Esophagus squamous epithelium (tissue), 5 donors: ENCODE results near the gene AMY1A. TPM values are rescaled to one million over a fixed set of nuclear protein-coding genes. Genes with fewer than 3 reads are reported as not detected.
"Not testable (repeated sequence)": the region's sequence is repeated elsewhere in the genome, so short reads cannot be mapped to it uniquely, and the experiment has no call there.

Experiments used
- DNase-seq: peaks from one replicate; lab custom pipeline; 2025; lab: John Stamatoyannopoulos, UW
- H3K27ac ChIP-seq, 4 donors: fragments of 200-600 bp; sonication (generic); one replicate each; pipeline ENCODE4 v1.5.1; 2016 to 2019; ENCODE audit warnings: mild to moderate bottlenecking in 1 of 4
- H3K27me3 ChIP-seq, 4 donors: fragments of 200-600 bp; sonication (generic); 1 replicate in 3 of 4; 2 replicates in 1 of 4; pipeline versions ENCODE4 v1.5.1 to v1.6.0; 2017 to 2021; ENCODE audit warnings: antibody characterized with exemption in 1 of 4
- H3K36me3 ChIP-seq, 3 donors: fragments of 200-600 bp; sonication (generic); one replicate each; pipeline ENCODE4 v1.5.1; 2016 to 2019
- H3K4me1 ChIP-seq, 3 donors: fragments of 200-600 bp; sonication (generic); one replicate each; pipeline ENCODE4 v1.5.1; 2017 to 2019
- H3K4me3 ChIP-seq, 4 donors: fragments of 200-600 bp; sonication (generic); 1 replicate in 3 of 4; 2 replicates in 1 of 4; pipeline ENCODE4 v1.5.1; 2016 to 2019; ENCODE audit warnings: mild to moderate bottlenecking in 2 of 4, moderate library complexity in 1 of 4
- H3K9me3 ChIP-seq, 3 donors: fragments of 200-600 bp; sonication (generic); one replicate each; pipeline ENCODE4 v1.5.1; 2016 to 2019
- WGBS, 2 donors: methylation state at CpG; one replicate each; pipeline ENCODE4 v1.1.5; 2018; 5-methylcytosine and 5-hydroxymethylcytosine counted together
- intact Hi-C: fragments of 100-400 bp; cut with DNase I; formaldehyde crosslinking; loops from one replicate; pipeline ENCODE4 v1.15.0; 2022
- small RNA-seq, 4 donors: library from RNA; depleted of rRNA; stranded (forward); fragments of <200 nt; gene quantifications; one replicate each; pipeline ENCODE3, GENCODE V24; 2016
- total RNA-seq, 4 donors: library from RNA; depleted of rRNA; stranded (reverse); fragments of >200 nt; gene quantifications; one replicate each; pipeline ENCODE4 v1.1.0, GENCODE V29; 2016
- donor health status: DM: yes; HTN: yes; CAD: no.

AMY1A gene
- total RNA-seq, 4 donors from 2014 or later = not detected

DNA sequence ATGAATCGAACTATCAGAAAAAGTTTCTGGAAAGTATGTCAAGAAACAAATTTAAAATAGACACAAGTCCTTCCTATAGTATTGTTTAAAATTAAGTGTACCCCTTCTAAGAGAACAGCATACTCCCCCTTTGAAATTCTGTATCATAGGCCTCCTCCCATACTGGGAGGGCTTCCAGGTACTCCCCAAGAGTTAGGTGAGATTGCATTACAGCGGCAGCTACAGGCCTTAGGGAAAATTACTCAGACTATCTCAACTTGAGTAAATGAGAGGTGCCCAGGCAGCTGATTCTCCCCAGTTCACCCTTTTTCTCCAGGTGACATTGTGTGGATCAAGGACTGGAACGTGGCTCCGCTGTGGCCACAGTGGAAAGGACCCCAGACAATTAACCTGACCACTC lies 45.7 kb downstream of the AMY1A start:
- H3K4me1 ChIP-seq, H3K27ac ChIP-seq, H3K36me3 ChIP-seq, intact Hi-C loops, H3K4me3 ChIP-seq, DNase-seq, H3K9me3 ChIP-seq, H3K27me3 ChIP-seq: not testable (repeated sequence)
- no CpG with 5 or more reads among the region's 4 CpGs for WGBS, 2 donors

GRCh38 chr1:103707670-103708069 lies 52.1 kb downstream of the AMY1A start:
- H3K9me3 ChIP-seq, DNase-seq, H3K4me3 ChIP-seq, H3K4me1 ChIP-seq, H3K27ac ChIP-seq, H3K36me3 ChIP-seq, H3K27me3 ChIP-seq, intact Hi-C loops: not testable (repeated sequence)
- WGBS, 2 donors = no CpG with 5 or more reads among the region's 3 CpGs

DNA sequence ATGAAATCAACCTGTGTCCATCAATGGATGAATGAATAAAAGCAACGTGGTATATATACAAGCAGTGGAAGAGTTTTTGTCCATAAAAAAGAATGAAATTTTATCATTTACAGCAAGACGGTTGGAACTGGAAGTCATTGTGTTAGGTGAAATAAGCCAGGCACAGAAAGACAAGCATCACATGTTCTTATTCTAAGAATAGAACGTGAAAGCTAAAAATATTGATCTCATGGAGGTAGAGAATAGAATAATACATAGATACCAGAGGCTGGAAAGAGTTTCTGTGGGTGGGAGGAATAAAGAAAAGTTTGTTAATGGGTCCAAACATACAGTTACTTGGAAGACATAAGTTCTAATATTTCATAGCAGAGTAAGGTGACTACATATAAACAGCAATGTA lies 54.8 kb downstream of the AMY1A start:
- H3K27me3 ChIP-seq, H3K36me3 ChIP-seq, H3K4me3 ChIP-seq, H3K9me3 ChIP-seq, DNase-seq, H3K4me1 ChIP-seq, intact Hi-C loops, H3K27ac ChIP-seq: not testable (repeated sequence)
- no CpG with 5 or more reads among the region's 3 CpGs for WGBS, 2 donors

Small RNAs within 50 kb of the gene (small RNA-seq; reads per million reads assigned to genes)
- 0 reads per million in 4 donors for gene AC105272.1

Other genes starting within 250 kb of the AMY1A start
- gene RNPC3, start 130.1 kb upstream of the AMY1A start, total RNA-seq = 10 to 100 TPM in 3 of 4 donors, 1 to 10 TPM in 1; 8.8 to 34.7 (median 12.9) TPM
- 10 to 100 TPM in 1 of 4 donors, 1 to 10 TPM in 3; 3.1 to 39.5 (median 4.7) TPM for gene AMY2B, start 84.2 kb upstream of the AMY1A start, total RNA-seq
- 1 to 10 TPM in 1 of 4 donors, not detected in 3; 3.2 TPM for gene AMY2A, start 38.3 kb upstream of the AMY1A start, total RNA-seq
- gene AMY1B, start 40.5 kb downstream of the AMY1A start, total RNA-seq = not detected
- not detected for gene AMY1C, start 94.1 kb downstream of the AMY1A start, total RNA-seq